Stimulated activated CD8-positive, alpha-beta memory T cell treated with anti-CD3 and anti-CD28 coated beads, Interleukin-4, amount 100 ng/mL, for 24 hours (primary cell): ENCODE results near the gene APOC1.
"Not testable (repeated sequence)": the region's sequence is repeated elsewhere in the genome, so short reads cannot be mapped to it uniquely, and the experiment has no call there.

Experiments used
- DNase-seq: peaks from one replicate; pipeline ENCODE4 v3.0.0-alpha.2; 2020; ENCODE audit warnings: low read depth

APOC1 gene

GRCh38 chr19:44914433-44915206 lies at the start of gene APOC1:
APOC1 (plus strand) TSS chr19:44914608; CDS start chr19:44914892, 284 bp downstream.
- peak; percentile 60 for DNase-seq

GRCh38 chr19:44865196-44865767 lies 49.1 kb upstream of the APOC1 start:
- DNase-seq: no peak

- DNase-seq: no peak
Measured at GRCh38 chr19:44866664-44867063, 47.7 kb upstream of the APOC1 start.

GRCh38 chr19:44867578-44867977 lies 46.8 kb upstream of the APOC1 start:
- no peak for DNase-seq

GRCh38 chr19:44869733-44870470 lies 44.5 kb upstream of the APOC1 start:
- no peak for DNase-seq

DNA sequence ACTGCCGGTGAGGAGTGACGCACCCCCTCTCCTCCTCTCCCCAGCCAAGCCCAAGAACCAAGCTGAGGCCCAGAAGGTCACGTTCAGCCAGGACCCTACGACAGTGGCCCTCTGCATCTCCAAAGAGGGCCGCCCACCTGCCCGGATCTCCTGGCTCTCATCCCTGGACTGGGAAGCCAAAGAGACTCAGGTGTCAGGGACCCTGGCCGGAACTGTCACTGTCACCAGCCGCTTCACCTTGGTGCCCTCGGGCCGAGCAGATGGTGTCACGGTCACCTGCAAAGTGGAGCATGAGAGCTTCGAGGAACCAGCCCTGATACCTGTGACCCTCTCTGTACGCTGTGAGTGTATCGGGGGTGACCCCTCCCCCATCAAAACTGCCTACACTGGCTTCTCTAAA lies 42.6 kb upstream of the APOC1 start:
- DNase-seq: no peak

DNA sequence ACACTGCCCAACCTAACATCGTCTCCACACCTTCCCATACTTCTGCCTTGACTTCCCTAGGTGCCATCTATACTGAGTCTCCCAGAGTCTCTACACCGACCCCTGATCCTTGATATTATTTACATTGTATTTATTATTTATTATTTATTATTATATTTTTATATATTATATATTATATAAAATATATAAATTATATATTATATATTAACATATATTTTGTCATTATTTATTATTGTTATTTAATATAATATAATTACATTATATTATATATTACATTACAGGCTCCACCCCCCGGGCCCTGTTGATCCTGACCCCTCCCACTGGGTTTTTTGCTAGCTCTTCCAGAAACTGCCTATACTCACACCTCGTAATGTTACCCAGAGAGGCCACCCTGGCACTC lies 41.7 kb upstream of the APOC1 start:
- DNase-seq: no peak

DNA sequence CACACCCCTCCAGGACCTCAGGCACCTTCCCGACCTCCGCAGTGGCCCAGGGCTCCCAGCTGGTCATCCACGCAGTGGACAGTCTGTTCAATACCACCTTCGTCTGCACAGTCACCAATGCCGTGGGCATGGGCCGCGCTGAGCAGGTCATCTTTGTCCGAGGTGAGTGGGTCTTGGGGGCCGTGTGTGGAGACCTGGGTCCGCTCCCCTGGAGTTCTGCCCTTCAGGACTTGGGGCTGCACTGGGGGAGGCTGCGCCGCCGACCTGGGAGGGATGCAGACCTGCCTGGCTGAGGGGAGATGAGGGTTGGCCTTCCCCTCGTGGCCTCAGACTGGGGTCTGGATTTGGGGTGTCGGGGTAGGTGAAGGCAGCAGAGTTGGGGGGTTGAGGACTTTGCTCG lies 40.1 kb upstream of the APOC1 start:
- DNase-seq: no peak

DNA sequence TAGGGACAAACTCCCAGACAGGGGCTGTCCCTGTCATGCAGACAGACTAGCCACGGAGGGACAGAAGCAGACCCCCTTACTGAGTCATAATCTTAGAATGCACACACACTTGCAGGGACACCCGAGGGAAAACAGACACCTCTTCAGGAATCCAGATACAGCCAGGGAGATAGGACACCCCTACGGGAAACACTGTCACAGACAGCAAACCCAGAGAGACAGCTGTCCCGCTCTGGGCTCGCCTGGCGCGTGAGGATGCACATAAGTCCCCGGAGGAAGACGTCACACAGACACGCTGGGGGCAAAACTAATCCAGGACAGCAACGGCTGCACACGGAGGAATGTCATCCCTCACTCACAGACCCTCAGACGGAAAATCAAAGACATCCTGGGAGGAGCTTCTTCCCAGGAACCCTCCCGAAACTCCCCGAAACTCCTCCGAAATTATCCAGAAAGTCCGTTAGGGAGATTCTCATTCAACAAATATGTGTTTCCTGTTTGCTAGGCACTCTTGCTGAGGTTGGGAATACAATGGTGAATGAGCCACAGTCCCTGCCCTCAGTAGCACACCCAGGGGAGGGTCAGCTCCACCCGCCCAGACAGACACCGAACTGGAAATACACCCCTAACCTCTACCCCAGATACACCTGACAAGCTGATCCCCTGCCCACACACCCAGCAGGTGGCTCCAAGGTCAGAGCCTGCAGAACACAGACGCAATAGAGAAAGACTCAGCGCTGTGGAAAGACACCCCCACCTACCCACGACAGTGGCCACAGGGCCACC lies 38.5 kb upstream of the APOC1 start:
- no peak for DNase-seq

DNA sequence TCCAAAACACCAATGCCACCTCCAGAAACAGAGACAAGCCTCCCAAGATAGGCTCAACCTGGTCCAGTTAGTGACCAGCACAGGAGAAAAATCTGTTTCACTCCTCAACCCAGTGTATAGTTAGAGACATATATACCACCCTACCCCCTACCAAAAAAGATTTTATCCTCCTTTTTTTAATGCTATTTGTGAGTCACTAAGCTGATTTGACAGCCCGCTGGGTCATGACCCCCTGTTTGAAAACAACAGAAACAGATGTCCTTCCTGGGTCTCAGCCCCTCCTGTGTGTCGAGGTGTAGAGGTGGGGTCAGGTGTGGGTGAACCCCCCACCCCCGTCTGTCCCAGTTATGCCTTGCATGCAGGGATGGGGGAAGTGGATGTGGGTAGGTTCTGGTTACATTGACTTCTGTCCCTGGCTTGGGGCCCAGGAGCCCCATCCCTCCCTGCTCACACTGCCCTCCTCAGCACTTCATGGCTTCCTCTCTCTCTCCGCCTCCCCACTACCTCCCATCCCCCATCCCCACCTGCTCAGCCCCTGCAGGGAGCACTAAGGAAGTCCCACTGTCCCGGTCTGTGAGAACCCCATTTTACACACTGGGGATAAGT lies 37.4 kb upstream of the APOC1 start:
- DNase-seq: no peak

DNA sequence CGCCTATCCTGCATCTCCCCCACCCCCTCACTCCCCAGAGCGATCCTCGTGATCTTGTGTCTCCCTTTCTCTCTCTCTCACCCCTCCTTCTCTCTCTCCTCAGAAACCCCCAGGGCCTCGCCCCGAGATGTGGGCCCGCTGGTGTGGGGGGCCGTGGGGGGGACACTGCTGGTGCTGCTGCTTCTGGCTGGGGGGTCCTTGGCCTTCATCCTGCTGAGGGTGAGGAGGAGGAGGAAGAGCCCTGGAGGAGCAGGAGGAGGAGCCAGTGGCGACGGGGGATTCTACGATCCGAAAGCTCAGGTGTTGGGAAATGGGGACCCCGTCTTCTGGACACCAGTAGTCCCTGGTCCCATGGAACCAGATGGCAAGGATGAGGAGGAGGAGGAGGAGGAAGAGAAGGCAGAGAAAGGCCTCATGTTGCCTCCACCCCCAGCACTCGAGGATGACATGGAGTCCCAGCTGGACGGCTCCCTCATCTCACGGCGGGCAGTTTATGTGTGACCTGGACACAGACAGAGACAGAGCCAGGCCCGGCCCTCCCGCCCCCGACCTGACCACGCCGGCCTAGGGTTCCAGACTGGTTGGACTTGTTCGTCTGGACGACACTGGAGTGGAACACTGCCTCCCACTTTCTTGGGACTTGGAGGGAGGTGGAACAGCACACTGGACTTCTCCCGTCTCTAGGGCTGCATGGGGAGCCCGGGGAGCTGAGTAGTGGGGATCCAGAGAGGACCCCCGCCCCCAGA lies 36.1 kb upstream of the APOC1 start:
- no peak for DNase-seq

DNA sequence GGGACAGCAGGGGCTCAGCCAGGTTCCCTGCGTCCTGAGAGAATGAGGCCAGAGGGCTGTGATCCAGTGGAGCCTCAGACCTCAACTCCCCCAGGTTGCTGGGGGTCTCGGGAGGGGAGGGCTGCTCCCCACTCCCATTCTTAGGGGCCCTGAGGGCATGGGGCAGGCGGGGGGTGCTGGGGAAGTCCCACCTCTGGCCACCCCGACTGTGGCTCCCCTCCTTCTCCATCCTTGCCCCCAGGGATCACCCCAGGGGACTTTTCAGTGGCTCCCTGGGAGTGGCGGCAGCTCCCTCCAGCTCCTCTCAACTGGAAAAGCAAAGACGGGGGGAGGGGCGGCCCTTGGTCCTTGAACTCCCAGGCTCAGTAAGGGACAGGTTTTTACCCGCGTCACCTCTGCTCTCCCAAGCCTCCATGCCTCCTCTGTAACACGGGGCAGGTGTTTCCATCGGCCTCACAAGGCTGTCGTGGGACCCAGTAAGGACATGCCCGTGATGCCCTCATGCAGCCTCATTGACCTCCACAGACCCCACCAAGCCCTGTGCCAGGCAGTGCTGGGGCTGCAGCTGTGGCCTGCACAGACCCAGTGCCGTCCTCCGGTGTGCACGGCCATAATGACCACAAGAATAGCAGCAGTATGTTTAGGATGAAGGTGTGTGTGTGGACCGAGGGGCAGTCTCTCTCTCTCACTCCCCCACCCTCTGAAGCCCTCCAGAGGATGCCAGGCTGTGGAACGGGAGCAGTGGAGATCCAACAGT lies 34.9 kb upstream of the APOC1 start:
- DNase-seq: no peak

DNA sequence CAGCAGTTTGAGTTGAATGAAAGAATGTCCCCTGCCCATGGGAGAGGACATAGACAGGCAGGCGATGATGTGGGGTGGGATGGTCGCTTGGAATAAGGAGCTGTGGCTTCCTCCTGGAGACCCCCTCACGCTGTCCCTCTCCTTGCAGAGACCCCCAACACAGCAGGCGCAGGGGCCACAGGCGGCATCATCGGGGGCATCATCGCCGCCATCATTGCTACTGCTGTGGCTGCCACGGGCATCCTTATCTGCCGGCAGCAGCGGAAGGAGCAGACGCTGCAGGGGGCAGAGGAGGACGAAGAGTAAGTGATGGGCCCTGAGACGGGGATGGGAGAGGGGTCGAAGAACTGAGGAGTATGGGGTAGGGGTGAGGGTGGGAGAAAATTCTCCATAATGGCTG lies 32.3 kb upstream of the APOC1 start:
- DNase-seq: no peak

DNA sequence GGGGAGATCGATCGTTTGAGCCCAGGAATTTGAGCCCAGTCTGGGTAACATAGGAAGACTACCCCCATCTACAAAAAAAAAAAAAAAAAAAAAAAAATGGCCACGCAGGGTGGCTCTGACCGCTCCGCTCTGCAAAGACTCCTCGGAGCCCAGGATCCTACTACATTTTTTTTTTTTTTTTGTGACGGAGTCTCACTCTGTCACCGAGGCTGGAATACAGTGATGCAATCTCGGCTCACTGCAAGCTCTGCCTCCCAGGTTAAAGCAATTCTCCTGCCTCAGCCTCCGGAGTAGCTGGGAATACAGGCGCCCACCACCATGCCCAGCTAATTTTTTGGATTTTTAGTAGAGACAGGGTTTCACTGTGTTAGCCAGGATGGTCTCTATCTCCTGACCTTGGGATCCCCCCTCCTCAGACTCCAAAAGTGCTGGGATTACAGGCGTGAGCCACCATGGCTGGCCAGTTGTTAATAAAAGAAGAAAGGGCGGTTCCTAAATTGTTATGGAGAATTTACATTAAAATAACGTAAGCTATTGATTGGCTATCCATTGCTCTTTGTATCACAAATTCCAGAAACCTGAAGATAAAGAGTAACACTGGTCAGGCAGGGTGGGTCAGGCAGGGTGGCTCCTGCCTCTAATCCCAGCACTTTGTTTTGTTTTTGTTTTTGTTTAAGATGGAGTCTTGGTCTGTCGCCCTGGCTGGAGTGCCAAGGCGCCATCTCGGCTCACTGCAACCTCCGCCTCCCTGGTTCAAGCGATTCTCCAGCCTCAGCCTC lies 31.6 kb upstream of the APOC1 start:
- not testable (repeated sequence) for DNase-seq

DNA sequence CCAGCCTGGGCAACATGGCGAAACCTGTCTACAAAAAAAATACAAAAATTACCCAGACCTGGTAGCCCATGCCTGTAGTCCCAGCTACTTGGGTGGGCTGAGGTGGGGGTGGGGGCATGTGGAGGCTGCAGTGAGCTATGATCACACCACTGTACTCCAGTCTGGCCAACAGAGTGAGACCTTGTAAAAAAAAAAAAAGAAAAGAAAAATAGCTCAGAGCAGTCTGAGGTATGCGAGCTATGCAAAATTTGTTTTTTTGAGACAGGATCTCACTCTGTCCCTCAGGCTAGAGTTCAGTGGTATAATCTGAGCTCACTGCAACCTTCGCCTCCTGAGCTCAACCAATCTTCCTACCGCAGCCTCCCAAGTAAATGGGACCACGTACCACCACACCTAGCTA lies 30.5 kb upstream of the APOC1 start:
- DNase-seq: no peak

- DNase-seq: no peak
Measured at GRCh38 chr19:44884566-44884965, 29.8 kb upstream of the APOC1 start.

- no peak for DNase-seq
Measured at GRCh38 chr19:44886141-44886540, 28.3 kb upstream of the APOC1 start.

- no peak for DNase-seq
Measured at GRCh38 chr19:44887648-44888047, 26.8 kb upstream of the APOC1 start.

DNA sequence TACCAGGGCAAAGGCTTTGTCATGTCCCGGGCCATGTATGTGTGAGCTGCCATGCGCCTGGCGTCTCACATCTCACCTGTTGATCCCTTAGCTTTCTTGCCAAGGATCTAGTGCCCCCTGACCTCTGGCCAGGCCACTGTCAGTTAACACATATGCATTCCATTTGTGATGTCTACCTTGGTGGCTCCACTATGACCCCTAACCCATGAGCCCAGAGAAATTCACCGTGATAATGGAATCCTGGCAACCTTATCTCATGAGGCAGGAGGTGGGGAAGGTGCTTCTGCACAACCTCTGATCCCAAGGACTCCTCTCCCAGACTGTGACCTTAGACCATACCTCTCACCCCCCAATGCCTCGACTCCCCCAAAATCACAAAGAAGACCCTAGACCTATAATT lies 26.1 kb upstream of the APOC1 start:
- not testable (repeated sequence) for DNase-seq
